K562 (cell line): ENCODE results near the gene SSR4. TPM values are rescaled to one million over a fixed set of nuclear protein-coding genes. Genes with fewer than 3 reads are reported as not detected.

Experiments
- ATAC-seq: fragments of 200-7000 bp; cut with Tn5 transposase; 3 replicates; pipeline ENCODE4 v1.9.1; 2020; ENCODE audit warnings: moderate library complexity
- BruUV-seq: library from RNA; stranded (reverse); fragments of 400-500 nt; replicated peaks from 2 replicates; lab custom pipeline; 2021; lab: Mats Ljungman, UMichigan
- CTCF ChIA-PET: fragments of 300-600 bp; formaldehyde crosslinking; extraction: SDS; loops from one replicate; lab custom pipeline; 2021; ENCODE audit warnings: low intra/inter-chr PET ratio; lab: Yijun Ruan, JAX
- POLR2A ChIA-PET: fragments of 300-600, 350-650 bp; sonication (Branson Sonifier 250); formaldehyde crosslinking; extraction: SDS; loops from one replicate; lab custom pipeline; 2021; ENCODE audit warnings: antibody characterized with exemption, inconsistent platforms; lab: Yijun Ruan, JAX
- DNase-seq, 4 experiments: peaks; one replicate each; pipeline versions ENCODE4 v3.0.0 to v3.0.0-alpha.2; 2011 to 2018; ENCODE audit warnings: low spot score in 3 of 4, mixed read lengths in 3 of 4; ENCODE audit errors: extremely low read depth in 1 of 4
- FAIRE-seq: peaks from 2 replicates; lab custom pipeline; 2011; peaks lifted over from hg19 to GRCh38; lab: Jason Lieb, UNC
- H2AFZ ChIP-seq: 2 replicates; pipeline ENCODE4 v1.6.0; 2011; ENCODE audit warnings: low read depth, low read length, control low read depth, inconsistent platforms
- H3K27ac ChIP-seq: fragments of 200-600 bp; 3 replicates; pipeline ENCODE4 v1.8.0; 2011; ENCODE audit warnings: low read depth, mild to moderate bottlenecking, control low read depth, inconsistent platforms, low read length, moderate library complexity, mixed read lengths; ENCODE audit errors: extremely low read depth
- H3K27me3 ChIP-seq, 2 experiments: fragments of 300-600 bp in 1 of 2; 2 replicates in 1 of 2; 3 replicates in 1 of 2; pipeline versions ENCODE4 v1.6.0 to v1.8.0; 2011; ENCODE audit warnings: inconsistent platforms in 2 of 2, low read length in 2 of 2, mild to moderate bottlenecking in 1 of 2, mixed read lengths in 1 of 2, moderate library complexity in 1 of 2; ENCODE audit not compliant: control insufficient read depth in 2 of 2, insufficient read depth in 2 of 2
- H3K36me3 ChIP-seq: fragments of 300-600 bp; 3 replicates; pipeline ENCODE4 v1.8.0; 2011; ENCODE audit warnings: mild to moderate bottlenecking, low read length, inconsistent platforms; ENCODE audit not compliant: control insufficient read depth, insufficient read depth
- H3K4me1 ChIP-seq, 2 experiments: fragments of 200-600 bp in 1 of 2; replicated peaks in 1 of 2; 2 replicates in 1 of 2; 3 replicates in 1 of 2; pipeline versions ENCODE4 v1.5.1 to v1.8.0; 2011; ENCODE audit warnings: inconsistent platforms in 2 of 2, low read length in 2 of 2, mild to moderate bottlenecking in 1 of 2, mixed read lengths in 1 of 2, moderate library complexity in 1 of 2; ENCODE audit not compliant: control insufficient read depth in 2 of 2, insufficient read depth in 2 of 2
- H3K4me2 ChIP-seq: 2 replicates; pipeline ENCODE4 v1.6.1; 2011; ENCODE audit warnings: low read length, control low read depth, inconsistent platforms, mixed read lengths; ENCODE audit not compliant: insufficient read depth
- H3K4me3 ChIP-seq: fragments of 200-600 bp; sonication (generic), shearing (Covaris generic); 2 replicates; pipeline ENCODE4 v1.5.1; 2016; ENCODE audit warnings: control low read depth, inconsistent platforms
- H3K79me2 ChIP-seq: fragments of 200-600 bp; 3 replicates; pipeline ENCODE4 v1.8.0; 2011; ENCODE audit warnings: low read length, inconsistent platforms; ENCODE audit not compliant: control insufficient read depth, insufficient read depth
- H3K9ac ChIP-seq, 2 experiments: 2 replicates each; pipeline versions ENCODE4 v1.6.0 to v1.6.1; 2011; ENCODE audit warnings: low read depth in 2 of 2, low read length in 2 of 2, control low read depth in 1 of 2, inconsistent platforms in 1 of 2, mild to moderate bottlenecking in 1 of 2, mixed read lengths in 1 of 2; ENCODE audit not compliant: insufficient read depth in 1 of 2
- H3K9me1 ChIP-seq: one replicate; pipeline ENCODE4 v1.6.0; 2011; ENCODE audit warnings: inconsistent platforms, mild to moderate bottlenecking, low read length, moderate library complexity; ENCODE audit not compliant: control insufficient read depth, insufficient read depth
- H3K9me3 ChIP-seq: replicated peaks from 2 replicates; pipeline ENCODE4 v1.5.1; 2011; ENCODE audit warnings: low read depth, low read length, inconsistent platforms; ENCODE audit not compliant: control insufficient read depth, insufficient read depth
- H4K20me1 ChIP-seq: replicated peaks from 2 replicates; pipeline ENCODE4 v1.6.1; 2011; ENCODE audit warnings: low read length, inconsistent platforms, mixed read lengths; ENCODE audit not compliant: control insufficient read depth, insufficient read depth
- E2F6 ChIP-seq, 2 experiments: IDR thresholded peaks; 2 replicates each; pipeline ENCODE4 v1.6.1; 2011; ENCODE audit warnings: borderline replicate concordance in 1 of 2, control low read depth in 1 of 2, low read depth in 1 of 2, low read length in 1 of 2, mild to moderate bottlenecking in 1 of 2, mixed read lengths in 1 of 2, moderate library complexity in 1 of 2; ENCODE audit not compliant: insufficient read depth in 1 of 2, insufficient read length in 1 of 2, poor library complexity in 1 of 2, severe bottlenecking in 1 of 2; ENCODE audit errors: extremely low read depth in 1 of 2
- ETS1 ChIP-seq: conservative IDR thresholded peaks from 2 replicates; pipeline ENCODE4 v1.6.1; 2011; ENCODE audit warnings: low read depth, mild to moderate bottlenecking, low read length; ENCODE audit not compliant: control insufficient read depth
- NBN ChIP-seq: fragments of 450-650 bp; IDR thresholded peaks from 2 replicates; pipeline ENCODE4 v1.6.1; 2016; ENCODE audit warnings: low read depth, mild to moderate bottlenecking
- NR3C1 ChIP-seq: sonication (generic); formaldehyde crosslinking; IDR thresholded peaks from 2 replicates; pipeline ENCODE4 v1.8.1; 2022; ENCODE audit warnings: missing genetic modification reagents
- RBFOX2 ChIP-seq: fragments of 200-400 bp; formaldehyde crosslinking; IDR thresholded peaks from 2 replicates; pipeline ENCODE4 v1.6.1; 2017; ENCODE audit warnings: low read depth, mild to moderate bottlenecking, low read length, moderate library complexity
- SAP30 ChIP-seq: fragments of 200-600 bp; sonication (generic); IDR thresholded peaks from 2 replicates; pipeline ENCODE4 v1.6.1; 2012; ENCODE audit warnings: borderline replicate concordance, low read depth, mild to moderate bottlenecking, moderate library complexity, low read length, control low read depth, inconsistent platforms; ENCODE audit not compliant: insufficient read depth, poor library complexity, severe bottlenecking
- TAL1 ChIP-seq: fragments of 450-650 bp; IDR thresholded peaks from 2 replicates; pipeline ENCODE4 v1.6.1; 2016; ENCODE audit warnings: mild to moderate bottlenecking
- USF1 ChIP-seq: sonication (generic); formaldehyde crosslinking; IDR thresholded peaks from 2 replicates; pipeline ENCODE4 v1.9.0; 2022; ENCODE audit warnings: mild to moderate bottlenecking, missing genetic modification reagents
- ZFPM2 ChIP-seq: fragments of 250-450 bp; sonication (Bioruptor Pico); IDR thresholded peaks from 2 replicates; pipeline ENCODE4 v1.5.1; 2022; ENCODE audit warnings: mild to moderate bottlenecking
- ZFX ChIP-seq: sonication (generic); formaldehyde crosslinking; IDR thresholded peaks from 2 replicates; pipeline ENCODE4 v1.8.0; 2022; ENCODE audit warnings: mild to moderate bottlenecking, missing genetic modification reagents, moderate library complexity
- ZNF347 ChIP-seq: fragments of 450-650 bp; formaldehyde crosslinking; IDR thresholded peaks from 2 replicates; pipeline ENCODE4 v1.4.0; 2020; ENCODE audit warnings: low read depth, mild to moderate bottlenecking, moderate library complexity
- WGBS: fragments of 100-300 bp; shearing (Covaris generic); methylation state at CpG from one replicate; pipeline ENCODE4 v1.1.6; 2016; ENCODE audit warnings: low coverage, mixed read lengths; ENCODE audit not compliant: insufficient coverage; ENCODE audit errors: missing lambda C conversion rate; 5-methylcytosine and 5-hydroxymethylcytosine counted together
- in situ Hi-C: fragments of 300-500 bp; cut with MboI; formaldehyde crosslinking; loops from 4 replicates; pipeline ENCODE4 v1.15.0; 2018; ENCODE audit warnings: inconsistent platforms, mixed read lengths
- intact Hi-C: fragments of 100-400 bp; cut with micrococcal nuclease; formaldehyde crosslinking; loops from 2 replicates; pipeline ENCODE4 v1.14.2; 2022
- polyA plus RNA-seq, 8 experiments: library from polyadenylated mRNA; depleted of rRNA in 4 of 8; stranded (reverse) in 5 of 8; unstranded in 3 of 8; fragments of >200 nt; fragmentation: Nextera tagmentation in 2 of 8; fragmentation: Illumina TruSeq in 1 of 8; extraction: Ambion mirVana in 2 of 8; extraction: Trizol in 1 of 8; gene quantifications; 2 replicates each; pipeline versions ENCODE4 v1.2.1 to v1.2.3, GENCODE V29; 2011 to 2014; ENCODE audit warnings: inconsistent platforms in 1 of 8, missing spikeins in 1 of 8
- total RNA-seq, 7 experiments: library from RNA; depleted of rRNA in 6 of 7; stranded (reverse); fragments of >200 nt in 6 of 7; fragmentation: Illumina TruSeq in 2 of 7; extraction: Trizol in 2 of 7; gene quantifications; 2 replicates each; pipeline versions ENCODE4 v1.2.1 to v1.2.3, GENCODE V29; 2011 to 2021; ENCODE audit warnings: low replicate concordance in 1 of 7

Gene SSR4
- total and polyA plus RNA-seq, 9 of the 15 experiments (the other 6 are each of a cell fraction or from before 2014, with no cell fraction given): 146 to 492 (median 272) TPM

GRCh38 chrX:153794897-153795816 is 689 bp downstream of the SSR4 start:
- Histone ChIP-seq H3K4me2 (peak overlapping the region; percentile 90), H2AFZ (0 out of 2 replicates have a peak overlapping the region, but pooled peaks have one; percentile 47), H4K20me1 (no peaks in the 10 kb centered on the region; the same call in 1 of the 2 replicates), H3K9me3 (no peaks in the 10 kb centered on the region), H3K9ac (peak overlapping the region; percentile 93 to 96), H3K9me1 (no peaks in the 10 kb centered on the region), H3K79me2 (peaks cover 60% of the 10 kb centered on the region), H3K4me3 (peak overlapping the region; percentile 78), H3K27me3 (no peaks in the 10 kb centered on the region), H3K27ac (peak overlapping the region; percentile 96), H3K4me1 (peaks cover 33 to 69% of the 10 kb centered on the region in 2 experiments), H3K36me3 (peaks cover 59% of the 10 kb centered on the region; the same call in 2 of the 3 replicates)
- intact Hi-C loops (loop anchor here (2.0 kb wide), 1 partner anchor 30 kb away; the partner anchor contains the start of gene PLXNB3), in situ Hi-C loops (no loop called here)
- ATAC-seq: peak; percentile 8
- POLR2A ChIA-PET: interaction anchor here (0.6 to 1.0 kb wide), 7 partner anchors 11 to 352 kb away, joined by 3 to 5 read pairs (median 3); partner anchors contain the start of gene ARHGAP4
- CTCF ChIA-PET: no interaction called here
- no peak for TF ChIP-seq TAL1
- 0 out of 2 replicates have a peak, but pooled peaks have one; percentile 11 for TF ChIP-seq USF1 (CRISPR knock-in tag)
- TF ChIP-seq ZNF347 (CRISPR knock-in tag): no peak
- 0 out of 2 replicates have a peak, but pooled peaks have one; percentile 7 for TF ChIP-seq ETS1
- 0 out of 2 replicates have a peak, but pooled peaks have one; percentile 8 for TF ChIP-seq NBN
- TF ChIP-seq E2F6 (IDR thresholded peaks at IDR 0.05; ENCODE audit: borderline replicate concordance in 1 of 2, extremely low read depth in 1 of 2, insufficient read depth in 1 of 2, insufficient read length in 1 of 2, low read depth in 1 of 2, low read length in 1 of 2, poor library complexity in 1 of 2, severe bottlenecking in 1 of 2): peak in 1 of 2 experiments; percentile 46
- TF ChIP-seq NR3C1 (CRISPR knock-in tag): 0 out of 2 replicates have a peak, but pooled peaks have one; percentile 30
- peak; percentile 78; the same call in 1 of the 2 replicates for TF ChIP-seq RBFOX2
- TF ChIP-seq ZFPM2 (CRISPR knock-in tag): no peak
- TF ChIP-seq SAP30: peak; percentile 64
- TF ChIP-seq ZFX: peak; percentile 49
- 3% methylated on average over 38 of the region's 47 CpGs for WGBS
- DNase-seq: peak in 3 of 4 experiments; percentile 32 to 61 (median 51)
- BruUV-seq: TSS peak; percentile 85
- FAIRE-seq: no peak
